Activated CD4-positive, alpha-beta T cell treated with anti-CD3 and anti-CD28 coated beads, Interleukin-2, amount 10 ng/mL, durations not matched to agents 7 days and 5 days (primary cell): ENCODE measurements around the gene CLDN14. TPM values are rescaled to one million over a fixed set of nuclear protein-coding genes. Genes with fewer than 3 reads are reported as not detected.

Source experiments
- CTCF ChIA-PET: fragments of 350-600 bp; sonication (Branson Sonifier 250); formaldehyde crosslinking; loops from one replicate; lab custom pipeline; 2021; ENCODE audit warnings: antibody characterized with exemption; lab: Charles Lee
- POLR2A ChIA-PET: fragments of 350-600 bp; sonication (Branson Sonifier 250); formaldehyde crosslinking; loops from one replicate; lab custom pipeline; 2021; ENCODE audit warnings: antibody characterized with exemption; lab: Charles Lee
- DNase-seq: peaks from one replicate; pipeline ENCODE4 v3.0.0-alpha.2; 2020
- H3K27ac Mint-ChIP-seq: one replicate; pipeline ENCODE4 v1.8.0; 2021; ENCODE audit warnings: mild to moderate bottlenecking, moderate library complexity, mixed read lengths
- H3K27me3 Mint-ChIP-seq: one replicate; pipeline ENCODE4 v1.8.0; 2021; ENCODE audit warnings: mixed read lengths
- H3K36me3 Mint-ChIP-seq: one replicate; pipeline ENCODE4 v1.8.0; 2021; ENCODE audit warnings: low read depth, mixed read lengths
- H3K4me1 Mint-ChIP-seq: one replicate; pipeline ENCODE4 v1.8.0; 2021; ENCODE audit warnings: mixed read lengths
- H3K4me3 Mint-ChIP-seq: one replicate; pipeline ENCODE4 v1.8.0; 2021; ENCODE audit warnings: mild to moderate bottlenecking, moderate library complexity, mixed read lengths
- H3K9me3 Mint-ChIP-seq: one replicate; pipeline ENCODE4 v1.8.0; 2021; ENCODE audit warnings: mixed read lengths
- total RNA-seq, 2 experiments: library from RNA; stranded (reverse); gene quantifications; one replicate each; pipeline ENCODE4 v1.2.3, GENCODE V29; 2021

Gene CLDN14
- total RNA-seq, 2 experiments from 2014 or later, result not detected

DNA sequence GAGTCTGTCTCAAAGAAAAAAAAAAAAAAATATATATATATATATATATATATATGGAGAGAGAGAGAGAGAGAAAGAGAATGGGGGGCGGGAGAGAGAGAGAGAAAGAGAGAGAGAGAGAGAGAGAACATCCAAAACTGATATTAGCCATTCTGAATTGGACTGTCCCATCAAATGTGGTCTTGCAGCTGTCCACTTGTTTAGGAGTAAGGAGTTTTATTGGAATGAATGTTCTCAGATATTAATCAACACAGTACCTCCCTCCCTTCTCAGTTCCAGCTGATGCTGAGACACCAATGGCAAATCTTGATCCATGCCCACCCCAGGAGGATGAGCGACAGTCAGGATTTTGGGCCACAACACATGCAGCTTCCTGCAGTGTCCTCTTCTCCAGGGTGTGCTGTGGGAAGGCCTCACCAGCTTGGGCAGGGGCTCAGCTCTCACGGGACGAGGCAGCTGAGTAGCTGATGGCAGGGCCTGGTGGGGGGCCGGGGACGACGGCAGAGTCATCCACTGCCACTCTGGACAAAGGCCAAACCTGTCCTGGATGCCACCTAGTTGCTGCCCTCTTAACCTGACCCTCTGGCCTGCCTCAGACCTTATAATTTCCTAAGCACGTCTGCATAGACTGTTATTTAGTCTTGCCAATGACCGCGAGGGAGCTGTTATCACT, 9.3 kb upstream of the CLDN14 start:
- CTCF ChIA-PET, result interaction anchor here (1.4 kb wide), 1 partner anchor 17 kb away, joined by 3 read pairs; no protein-coding TSS in a partner anchor

DNA sequence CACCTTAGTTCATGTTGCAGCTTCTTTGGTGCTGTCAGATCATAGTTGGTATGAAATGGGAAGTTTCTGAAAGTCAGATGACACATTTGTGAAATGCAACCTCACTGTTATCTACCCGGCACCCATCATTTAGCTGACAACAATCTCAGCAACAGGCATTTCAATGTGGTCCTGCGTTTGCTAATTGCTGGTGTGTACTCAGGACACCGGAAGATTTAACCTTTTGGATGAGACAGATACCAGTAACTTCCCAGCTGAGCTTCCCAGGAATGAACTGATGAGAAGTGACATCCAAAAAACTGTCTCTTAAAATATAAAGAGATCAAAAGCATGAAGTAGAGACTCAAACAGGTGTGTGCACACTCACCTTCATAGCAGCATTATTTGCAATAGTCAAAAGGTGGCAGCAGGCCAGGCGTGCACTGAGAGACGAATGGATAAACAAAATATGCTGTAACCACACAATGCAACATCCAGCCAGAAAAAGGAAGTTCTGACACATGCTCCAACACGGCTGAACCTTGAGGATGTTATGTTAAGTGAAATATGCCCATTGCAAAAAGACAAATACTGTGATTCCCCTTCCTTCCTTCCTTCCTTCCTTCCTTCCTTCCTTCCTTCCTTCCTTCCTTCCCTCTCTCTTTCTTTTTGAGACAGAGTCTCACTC, 7.9 kb upstream of the CLDN14 start:
- no peaks in the 10 kb centered on the region for H3K4me1 Mint-ChIP-seq

More for the DNA sequence above, 9.3 kb upstream of the CLDN14 start:
- no peak overlapping the region for H3K4me3 Mint-ChIP-seq
- DNase-seq, result no peak
- H3K4me1 Mint-ChIP-seq, result no peaks in the 10 kb centered on the region
- no peaks in the 10 kb centered on the region for H3K9me3 Mint-ChIP-seq
- POLR2A ChIA-PET, result no interaction called here
- H3K27me3 Mint-ChIP-seq, result no peaks in the 10 kb centered on the region
- no peak overlapping the region for H3K27ac Mint-ChIP-seq
- no peaks in the 10 kb centered on the region for H3K36me3 Mint-ChIP-seq

DNA sequence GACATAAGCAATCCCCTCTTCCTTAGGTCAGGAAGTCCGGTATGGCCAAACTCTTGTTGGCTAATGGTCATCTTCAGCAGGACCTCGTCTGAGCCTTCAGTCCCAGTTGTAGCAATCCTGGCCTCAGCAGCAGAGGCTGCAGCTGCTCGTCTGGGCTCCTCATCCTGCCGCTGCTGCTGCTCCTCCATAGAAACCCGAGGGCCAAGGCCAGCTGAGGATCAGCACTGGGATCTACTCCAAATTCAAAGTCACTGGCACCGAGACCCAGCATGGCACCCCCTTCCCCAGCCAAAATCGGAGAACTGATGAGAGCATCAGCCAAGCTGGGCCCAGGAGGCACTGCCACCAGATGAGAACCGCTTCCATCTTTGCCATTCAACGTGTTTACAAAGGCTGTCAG, 6.3 kb upstream of the CLDN14 start:
- no peak overlapping the region for H3K27ac Mint-ChIP-seq
- POLR2A ChIA-PET, result no interaction called here
- H3K27me3 Mint-ChIP-seq, result peaks cover 4% of the 10 kb centered on the region
- H3K9me3 Mint-ChIP-seq, result no peaks in the 10 kb centered on the region
- no peaks in the 10 kb centered on the region for H3K4me1 Mint-ChIP-seq
- H3K36me3 Mint-ChIP-seq, result no peaks in the 10 kb centered on the region
- DNase-seq, result no peak
- CTCF ChIA-PET, result interaction anchor here (0.6 kb wide), 1 partner anchor 353 kb away, joined by 3 read pairs; no protein-coding TSS in a partner anchor
- H3K4me3 Mint-ChIP-seq, result no peak overlapping the region

More for the DNA sequence above, 7.9 kb upstream of the CLDN14 start:
- DNase-seq, result no peak
- Mint-ChIP-seq H3K36me3 (no peaks in the 10 kb centered on the region), H3K27ac (no peak overlapping the region), H3K9me3 (no peaks in the 10 kb centered on the region), H3K4me3 (no peak overlapping the region), H3K27me3 (no peaks in the 10 kb centered on the region)
- ChIA-PET CTCF (no interaction called here), POLR2A (no interaction called here)

DNA sequence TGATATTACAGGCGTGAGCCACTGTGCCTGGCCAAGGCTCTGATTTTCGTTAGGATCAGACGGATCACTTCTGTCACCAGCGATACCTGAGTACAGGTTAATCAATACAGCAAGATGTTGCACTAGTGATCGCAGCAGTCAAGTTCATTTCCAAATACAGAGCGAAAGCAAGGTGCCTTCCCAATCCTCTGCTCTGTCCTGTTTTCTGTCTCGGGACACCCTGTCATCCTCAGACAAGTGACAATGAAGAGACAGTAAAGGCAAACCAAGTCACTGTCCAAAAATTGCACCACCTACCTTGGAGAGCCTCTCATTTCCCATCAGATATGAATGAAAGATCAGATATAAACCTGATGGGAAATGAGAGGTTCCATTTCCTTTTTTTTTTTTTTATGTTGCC, 5.6 kb upstream of the CLDN14 start:
- Mint-ChIP-seq H3K4me3 (no peak overlapping the region), H3K27ac (no peak overlapping the region), H3K36me3 (no peaks in the 10 kb centered on the region), H3K27me3 (peaks cover 4% of the 10 kb centered on the region), H3K9me3 (no peaks in the 10 kb centered on the region), H3K4me1 (no peaks in the 10 kb centered on the region)
- DNase-seq, result no peak
- ChIA-PET CTCF (no interaction called here), POLR2A (no interaction called here)

DNA sequence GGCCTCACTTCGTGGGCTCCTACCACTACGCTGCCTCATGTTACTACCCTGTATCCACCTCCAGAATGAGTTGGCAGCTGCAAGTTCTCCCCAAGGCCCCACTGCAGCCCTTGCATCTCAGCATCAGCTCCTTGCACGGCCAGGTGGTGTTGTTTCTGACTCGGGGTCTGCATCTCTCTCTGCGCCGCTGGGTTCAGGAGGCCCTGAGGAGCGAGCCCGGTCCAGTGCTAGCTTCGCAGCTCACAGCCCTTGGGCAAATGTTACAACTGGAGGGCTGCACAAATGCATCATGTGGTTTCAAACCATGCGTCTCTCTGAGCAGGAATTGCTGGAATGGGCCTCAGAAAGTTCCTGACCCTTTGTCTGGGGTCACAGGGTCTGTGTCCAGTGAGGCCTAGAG, 3.2 kb upstream of the CLDN14 start:
- H3K27me3 Mint-ChIP-seq, result peaks cover 4% of the 10 kb centered on the region
- H3K9me3 Mint-ChIP-seq, result no peaks in the 10 kb centered on the region
- no peaks in the 10 kb centered on the region for H3K4me1 Mint-ChIP-seq
- H3K4me3 Mint-ChIP-seq, result no peak overlapping the region
- H3K36me3 Mint-ChIP-seq, result no peaks in the 10 kb centered on the region
- H3K27ac Mint-ChIP-seq, result no peak overlapping the region
- no peak for DNase-seq
- POLR2A ChIA-PET, result no interaction called here
- CTCF ChIA-PET, result no interaction called here

DNA sequence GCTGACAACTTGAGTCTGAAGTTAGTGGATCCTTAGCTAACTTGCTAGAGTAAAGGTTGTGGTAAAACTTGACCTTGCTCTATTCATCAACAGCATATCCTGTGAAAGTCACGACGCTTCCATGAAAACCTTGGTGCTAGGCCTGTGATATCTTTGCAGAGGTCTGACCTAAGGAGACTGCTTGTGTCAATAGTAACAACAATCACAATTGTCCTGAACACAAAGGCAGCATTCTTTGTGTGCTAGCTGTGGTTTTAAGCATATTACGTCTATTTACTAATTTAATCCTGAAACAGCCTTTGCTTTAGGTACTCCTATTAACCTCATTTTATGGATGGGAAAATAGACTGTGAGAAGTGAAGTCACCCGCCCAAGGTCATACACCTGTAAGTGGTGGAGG, 2.8 kb upstream of the CLDN14 start:
- POLR2A ChIA-PET, result no interaction called here
- Mint-ChIP-seq H3K36me3 (no peaks in the 10 kb centered on the region), H3K27ac (no peak overlapping the region), H3K4me3 (no peak overlapping the region), H3K27me3 (peaks cover 4% of the 10 kb centered on the region), H3K9me3 (no peaks in the 10 kb centered on the region), H3K4me1 (no peaks in the 10 kb centered on the region)
- CTCF ChIA-PET, result no interaction called here
- no peak for DNase-seq

DNA sequence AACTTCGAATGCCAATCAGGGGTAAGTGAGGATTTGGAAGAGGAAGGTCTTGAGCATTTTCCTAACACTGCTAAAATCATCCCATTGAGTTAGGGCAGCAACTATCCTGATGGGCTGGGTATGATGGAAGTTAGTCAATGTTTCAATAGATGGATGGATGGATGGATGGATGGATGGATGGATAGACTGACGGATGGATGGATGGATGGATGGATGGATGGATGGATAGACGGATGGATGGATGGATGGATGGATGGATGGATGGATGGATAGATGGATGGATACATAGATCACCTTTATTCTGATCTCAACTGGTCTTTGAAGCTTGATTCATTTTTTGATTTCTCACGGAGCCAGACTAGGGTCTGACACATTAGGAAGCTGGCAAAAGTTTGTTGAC, 2.3 kb upstream of the CLDN14 start:
- POLR2A ChIA-PET, result no interaction called here

DNA sequence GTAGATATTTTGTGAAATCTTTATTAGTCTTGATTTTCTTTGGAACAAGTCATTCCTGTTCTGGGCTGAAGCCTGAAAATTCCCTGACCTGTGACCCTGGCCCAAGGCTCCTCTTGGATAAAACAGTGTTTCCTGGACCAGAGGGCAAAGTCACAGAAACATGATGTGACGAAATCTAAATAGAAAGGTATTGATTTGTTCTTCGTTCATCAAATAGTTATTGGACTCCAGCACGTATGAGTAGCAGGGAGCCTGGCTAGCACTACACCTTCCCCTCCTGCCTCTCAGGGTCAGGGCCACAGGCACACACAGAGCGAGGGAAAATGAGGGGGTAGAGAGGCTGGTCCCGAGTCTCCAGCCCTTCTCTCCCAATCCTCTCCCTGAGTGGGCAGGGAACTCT, 1.7 kb upstream of the CLDN14 start:
- H3K27me3 Mint-ChIP-seq, result peaks cover 4% of the 10 kb centered on the region
- H3K4me3 Mint-ChIP-seq, result no peak overlapping the region
- ChIA-PET CTCF (no interaction called here), POLR2A (no interaction called here)
- no peaks in the 10 kb centered on the region for H3K36me3 Mint-ChIP-seq
- no peak for DNase-seq
- no peaks in the 10 kb centered on the region for H3K4me1 Mint-ChIP-seq
- no peak overlapping the region for H3K27ac Mint-ChIP-seq
- no peaks in the 10 kb centered on the region for H3K9me3 Mint-ChIP-seq

More for the DNA sequence above, 2.3 kb upstream of the CLDN14 start:
- DNase-seq, result no peak
- Mint-ChIP-seq H3K9me3 (no peaks in the 10 kb centered on the region), H3K27ac (no peak overlapping the region), H3K4me1 (no peaks in the 10 kb centered on the region), H3K4me3 (no peak overlapping the region), H3K36me3 (no peaks in the 10 kb centered on the region), H3K27me3 (peaks cover 4% of the 10 kb centered on the region)
- CTCF ChIA-PET, result no interaction called here

DNA sequence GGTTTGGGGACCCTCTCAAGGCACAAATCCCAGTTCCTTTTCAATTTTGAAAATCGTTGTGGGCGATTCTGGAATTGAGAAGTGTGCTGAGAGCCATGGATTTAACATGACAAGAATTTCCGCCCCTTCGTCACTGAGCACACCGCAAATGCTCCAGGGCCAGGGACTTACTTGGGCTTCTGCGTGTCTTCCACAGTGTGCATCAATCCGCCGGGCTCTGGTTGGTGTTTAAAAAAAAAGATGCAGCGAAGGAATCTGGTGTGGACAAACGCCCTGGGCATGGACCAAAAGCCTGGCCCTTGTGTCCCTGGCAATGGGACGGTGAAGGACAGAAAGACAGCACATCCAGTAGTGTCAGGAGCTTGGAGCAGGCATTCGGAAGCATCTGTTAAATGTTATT, 696 bp upstream of the CLDN14 start:
- no peak overlapping the region for H3K27ac Mint-ChIP-seq
- no peaks in the 10 kb centered on the region for H3K36me3 Mint-ChIP-seq
- no peak for DNase-seq
- CTCF ChIA-PET, result no interaction called here
- POLR2A ChIA-PET, result no interaction called here
- peaks cover 4% of the 10 kb centered on the region for H3K27me3 Mint-ChIP-seq
- no peaks in the 10 kb centered on the region for H3K4me1 Mint-ChIP-seq
- H3K9me3 Mint-ChIP-seq, result no peaks in the 10 kb centered on the region
- H3K4me3 Mint-ChIP-seq, result no peak overlapping the region

DNA sequence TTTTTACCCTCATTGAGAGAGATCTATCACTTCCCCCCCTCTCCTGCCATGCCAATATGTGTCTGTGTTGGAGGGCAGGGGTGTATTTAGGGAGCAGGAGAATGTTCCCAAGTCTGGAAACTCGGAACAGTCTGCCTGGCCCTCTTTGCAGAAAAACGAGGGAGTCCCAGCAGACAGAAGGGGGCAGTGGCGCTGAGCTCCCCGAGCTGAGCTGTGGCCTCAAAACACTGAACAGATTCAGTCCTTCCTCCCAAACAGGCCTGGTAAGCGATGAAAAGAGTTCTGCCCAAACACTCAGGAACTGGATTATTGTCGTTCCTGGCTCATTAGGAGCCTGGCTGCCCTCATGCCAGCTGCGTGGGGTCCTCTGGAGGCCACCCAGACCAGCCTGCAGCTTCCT, 981 bp downstream of the CLDN14 start:
- Mint-ChIP-seq H3K36me3 (no peaks in the 10 kb centered on the region), H3K27me3 (peaks cover 4% of the 10 kb centered on the region), H3K9me3 (no peaks in the 10 kb centered on the region), H3K27ac (no peak overlapping the region), H3K4me3 (no peak overlapping the region), H3K4me1 (no peaks in the 10 kb centered on the region)
- ChIA-PET CTCF (interaction anchor here (0.5 to 0.7 kb wide), 2 partner anchors 317 to 1304 kb away, joined by 3 read pairs; no protein-coding TSS in a partner anchor), POLR2A (no interaction called here)
- no peak for DNase-seq

DNA sequence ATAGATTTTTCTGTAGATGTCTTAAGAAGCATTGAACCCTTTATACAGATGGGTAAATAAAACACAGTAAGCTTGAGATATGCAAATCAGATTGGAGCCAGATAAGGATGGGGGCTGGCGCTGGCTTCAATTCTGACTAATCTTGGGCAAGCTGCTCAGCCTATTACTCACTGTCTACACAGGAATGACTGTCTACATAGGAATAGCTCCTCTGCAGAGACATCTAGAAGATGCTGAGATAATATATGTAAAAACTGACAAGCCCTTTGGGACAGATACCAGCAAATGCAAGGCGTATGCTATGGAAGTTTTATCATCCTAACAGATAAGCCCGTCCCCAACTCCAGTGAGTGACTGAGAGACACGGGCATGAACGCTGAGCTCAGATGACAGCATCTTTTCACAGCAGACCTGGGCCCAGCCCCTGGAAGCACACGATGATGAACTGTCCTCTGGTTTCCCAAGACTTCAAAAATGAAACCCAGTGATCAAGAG, 1.7 kb downstream of the CLDN14 start:
- POLR2A ChIA-PET, result interaction anchor here (0.6 kb wide), 1 partner anchor 53 kb away, joined by 4 read pairs; no protein-coding TSS in a partner anchor
- no peak for DNase-seq

DNA sequence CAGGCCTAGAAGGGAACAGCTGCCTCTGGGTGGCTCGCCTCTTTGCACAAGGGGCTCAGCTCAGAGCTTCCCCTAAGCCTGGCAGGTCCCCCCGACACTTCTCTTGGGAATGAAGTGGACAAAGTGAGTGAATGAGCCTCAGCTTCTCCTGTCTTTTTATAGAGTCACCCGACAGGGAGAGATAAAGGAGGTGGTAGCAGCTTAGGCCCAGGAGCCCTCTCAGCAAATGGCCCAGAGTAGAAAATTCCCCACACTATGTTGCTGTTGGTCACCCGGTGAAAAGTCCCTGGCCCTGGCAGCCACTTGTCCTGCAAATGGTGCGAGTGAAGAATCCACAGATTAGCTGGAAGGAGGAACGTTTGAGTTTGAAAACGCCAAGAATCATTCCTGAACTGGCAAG, 2.4 kb downstream of the CLDN14 start:
- CTCF ChIA-PET, result no interaction called here

More for the DNA sequence above, 1.7 kb downstream of the CLDN14 start:
- Mint-ChIP-seq H3K27ac (no peak overlapping the region), H3K4me1 (no peaks in the 10 kb centered on the region), H3K27me3 (peaks cover 7% of the 10 kb centered on the region), H3K4me3 (no peak overlapping the region), H3K36me3 (no peaks in the 10 kb centered on the region), H3K9me3 (no peaks in the 10 kb centered on the region)
- CTCF ChIA-PET, result interaction anchor here (0.5 kb wide), 2 partner anchors 19 to 316 kb away, joined by 3 to 5 read pairs; no protein-coding TSS in a partner anchor

DNA sequence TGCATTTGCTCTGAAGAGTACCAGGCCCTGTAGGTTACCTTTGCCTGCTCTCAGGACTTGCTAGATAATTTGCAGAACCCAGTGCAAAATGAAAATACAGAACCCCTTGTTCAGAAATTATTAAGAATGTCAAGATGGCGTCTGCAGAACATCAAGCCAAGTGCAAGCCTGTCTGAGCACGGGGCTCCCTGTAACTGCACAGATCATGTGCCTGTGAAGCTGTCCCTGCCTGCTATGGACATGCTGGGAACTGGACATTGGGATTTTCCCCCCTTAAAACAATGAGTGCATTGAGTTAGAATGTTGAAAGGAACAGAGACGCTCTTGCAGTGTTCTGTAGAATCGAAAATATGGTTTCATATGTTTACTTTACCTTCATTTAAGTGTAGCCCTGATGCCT, 2.9 kb downstream of the CLDN14 start:
- ChIA-PET CTCF (no interaction called here), POLR2A (no interaction called here)

More for the DNA sequence above, 2.4 kb downstream of the CLDN14 start:
- H3K4me1 Mint-ChIP-seq, result no peaks in the 10 kb centered on the region
- no peaks in the 10 kb centered on the region for H3K9me3 Mint-ChIP-seq
- no peak for DNase-seq
- no peaks in the 10 kb centered on the region for H3K36me3 Mint-ChIP-seq
- H3K27ac Mint-ChIP-seq, result no peak overlapping the region
- POLR2A ChIA-PET, result interaction anchor here (0.6 kb wide), 1 partner anchor 52 kb away, joined by 4 read pairs; no protein-coding TSS in a partner anchor
- H3K4me3 Mint-ChIP-seq, result no peak overlapping the region
- H3K27me3 Mint-ChIP-seq, result peaks cover 7% of the 10 kb centered on the region

More for the DNA sequence above, 2.9 kb downstream of the CLDN14 start:
- Mint-ChIP-seq H3K27ac (no peak overlapping the region), H3K4me3 (no peak overlapping the region), H3K27me3 (peaks cover 4% of the 10 kb centered on the region), H3K36me3 (no peaks in the 10 kb centered on the region), H3K4me1 (no peaks in the 10 kb centered on the region), H3K9me3 (no peaks in the 10 kb centered on the region)
- no peak for DNase-seq
